HG03097 (cell line): Measurements from ENCODE around the gene SCAMP2.

Source experiments
- ATAC-seq: cut with Tn5 transposase; IDR thresholded peaks from one replicate; pipeline ENCODE4 v1.9.1; 2021; ENCODE audit not compliant: unreplicated experiment, low FRiP score

The SCAMP2 gene

GRCh38 chr15:74839526-74840395, 33.4 kb downstream of the SCAMP2 start:
- no peak for ATAC-seq

GRCh38 chr15:74838746-74839525, 34.2 kb downstream of the SCAMP2 start:
- ATAC-seq: no peak

- no peak for ATAC-seq
Measured at GRCh38 chr15:74838137-74838516, 35.0 kb downstream of the SCAMP2 start.

- no peak for ATAC-seq
Measured at GRCh38 chr15:74837482-74838136, 35.6 kb downstream of the SCAMP2 start.

- no peak for ATAC-seq
Measured at GRCh38 chr15:74836846-74837245, 36.3 kb downstream of the SCAMP2 start.

- no peak for ATAC-seq
Measured at GRCh38 chr15:74835312-74835823, 37.8 kb downstream of the SCAMP2 start.

- no peak for ATAC-seq
Measured at GRCh38 chr15:74833376-74834107, 39.6 kb downstream of the SCAMP2 start.

- no peak for ATAC-seq
Measured at GRCh38 chr15:74832826-74833225, 40.3 kb downstream of the SCAMP2 start.

GRCh38 chr15:74831813-74832495, 41.2 kb downstream of the SCAMP2 start:
- no peak for ATAC-seq

GRCh38 chr15:74830868-74831267, 42.3 kb downstream of the SCAMP2 start:
- ATAC-seq: no peak

- no peak for ATAC-seq
Measured at GRCh38 chr15:74829991-74830390, 43.2 kb downstream of the SCAMP2 start.

- ATAC-seq: no peak
Measured at GRCh38 chr15:74829486-74829885, 43.7 kb downstream of the SCAMP2 start.

GRCh38 chr15:74828835-74829234, 44.3 kb downstream of the SCAMP2 start:
- no peak for ATAC-seq

GRCh38 chr15:74827614-74828013, 45.6 kb downstream of the SCAMP2 start:
- ATAC-seq: no peak

- ATAC-seq: no peak
Measured at GRCh38 chr15:74826921-74827320, 46.2 kb downstream of the SCAMP2 start.

- ATAC-seq: no peak
Measured at GRCh38 chr15:74826364-74826819, 46.8 kb downstream of the SCAMP2 start, which contains the start of gene CPLX3. CPLX3 (plus strand) TSS chr15:74826627; CDS start chr15:74826704, 77 bp downstream.

GRCh38 chr15:74825866-74826265, 47.3 kb downstream of the SCAMP2 start:
- no peak for ATAC-seq

- ATAC-seq: no peak
Measured at GRCh38 chr15:74824976-74825375, 48.2 kb downstream of the SCAMP2 start.

- no peak for ATAC-seq
Measured at GRCh38 chr15:74823324-74823723, 49.8 kb downstream of the SCAMP2 start.

- ATAC-seq: no peak
Measured at GRCh38 chr15:74822233-74822632, 50.9 kb downstream of the SCAMP2 start.
